CD4-positive, alpha-beta T cell (primary cell): ENCODE results near the gene DNAAF5. TPM values are rescaled to one million over a fixed set of nuclear protein-coding genes. Genes with fewer than 3 reads are reported as not detected.

ENCODE experiments used
- ATAC-seq: fragments of 200-7000 bp; cut with Tn5 transposase; one replicate; pipeline ENCODE4 v1.10.0; 2022; ENCODE audit warnings: mild to moderate bottlenecking; ENCODE audit not compliant: poor library complexity
- CTCF ChIA-PET: fragments of 350-600 bp; sonication (Branson Sonifier 250); formaldehyde crosslinking; loops from one replicate; lab custom pipeline; 2021; ENCODE audit warnings: antibody characterized with exemption, inconsistent platforms; lab: Charles Lee
- POLR2A ChIA-PET: fragments of 350-600 bp; sonication (Branson Sonifier 250); formaldehyde crosslinking; loops from one replicate; lab custom pipeline; 2021; ENCODE audit warnings: antibody characterized with exemption, inconsistent platforms; lab: Charles Lee
- DNase-seq, 14 experiments: peaks; one replicate each; pipeline ENCODE4 v3.0.0-alpha.2; 2013 to 2020; ENCODE audit warnings: mixed read lengths in 2 of 14
- H3K27ac ChIP-seq, 2 donors: one replicate each; pipeline versions ENCODE4 v1.5.1 to v1.7.0; 2013; ENCODE audit warnings: low read length in 2 of 2, low read depth in 1 of 2, mild to moderate bottlenecking in 1 of 2
- H3K27me3 ChIP-seq, 2 experiments: 1 replicate in 1 of 2; 2 replicates in 1 of 2; pipeline versions ENCODE4 v1.6.1 to v1.7.0; 2013; ENCODE audit warnings: low read length in 2 of 2, control low read depth in 1 of 2, mild to moderate bottlenecking in 1 of 2, moderate library complexity in 1 of 2; ENCODE audit not compliant: insufficient read depth in 2 of 2, control insufficient read depth in 1 of 2
- H3K36me3 ChIP-seq: one replicate; pipeline ENCODE4 v1.6.1; 2013; ENCODE audit warnings: low read length, control low read depth; ENCODE audit not compliant: insufficient read depth
- H3K4me1 ChIP-seq: one replicate; pipeline ENCODE4 v1.6.1; 2013; ENCODE audit warnings: low read length, control low read depth; ENCODE audit not compliant: insufficient read depth
- H3K4me3 ChIP-seq: one replicate; pipeline ENCODE4 v1.5.1; 2013; ENCODE audit warnings: mild to moderate bottlenecking, low read length, moderate library complexity
- H3K9me3 ChIP-seq, 2 experiments: 1 replicate in 1 of 2; 2 replicates in 1 of 2; pipeline versions ENCODE4 v1.6.1 to v1.7.0; 2013; ENCODE audit warnings: low read length in 2 of 2, mild to moderate bottlenecking in 2 of 2, control low read depth in 1 of 2, moderate library complexity in 1 of 2; ENCODE audit not compliant: control insufficient read depth in 1 of 2, insufficient read depth in 1 of 2
- H3K27ac Mint-ChIP-seq: one replicate; pipeline ENCODE4 v1.8.0; 2020; ENCODE audit warnings: mixed read lengths
- H3K27me3 Mint-ChIP-seq: one replicate; pipeline ENCODE4 v1.8.0; 2021; ENCODE audit warnings: mixed read lengths
- H3K36me3 Mint-ChIP-seq: one replicate; pipeline ENCODE4 v1.8.0; 2021; ENCODE audit warnings: low read depth, mixed read lengths
- H3K4me1 Mint-ChIP-seq: one replicate; pipeline ENCODE4 v1.8.0; 2021; ENCODE audit warnings: low read depth, mixed read lengths
- H3K4me3 Mint-ChIP-seq: one replicate; pipeline ENCODE4 v1.8.0; 2020; ENCODE audit warnings: mild to moderate bottlenecking, mixed read lengths
- H3K9me3 Mint-ChIP-seq: one replicate; pipeline ENCODE4 v1.8.0; 2020; ENCODE audit warnings: mixed read lengths
- CTCF ChIP-seq: fragments of 200-600 bp; IDR thresholded peaks from one replicate; pipeline ENCODE4 v1.8.0; 2022; ENCODE audit warnings: antibody characterized with exemption, mild to moderate bottlenecking
- intact Hi-C, 2 experiments: fragments of 100-400 bp; cut with DNase I in 1 of 2; cut with micrococcal nuclease in 1 of 2; formaldehyde crosslinking; loops; one replicate each; pipeline versions ENCODE4 v1.15.1 to v1.9.0; 2023 to 2025; cut with DNase I, micrococcal nuclease
- polyA plus RNA-seq, 2 donors: library from polyadenylated mRNA; unstranded; fragments of 120-200 nt; gene quantifications; one replicate each; pipeline ENCODE4 v1.2.1, GENCODE V29; 2013
- total RNA-seq, 174 experiments: library from RNA in 2 of 174; stranded (reverse) in 2 of 174; gene quantifications; one replicate each; pipeline ENCODE4 v1.2.3 and lab custom pipeline; 2021 to 2026

DNAAF5 gene
- total RNA-seq = 1 to 10 TPM; 4.8 to 6.1 TPM
- polyA plus RNA-seq (2013, experiment 1 of 2) = 10.0 TPM
- polyA plus RNA-seq (2013, experiment 2 of 2) = 12.8 TPM
- 7.3 to 82.4 (median 18.4) reads per million in 172 experiments for total RNA-seq (lab: John Stamatoyannopoulos, UW)

GRCh38 chr7:726084-726853 is at the start of gene DNAAF5:
DNAAF5 (plus strand) TSS chr7:726699; CDS start chr7:726721, 22 bp downstream.
- POLR2A ChIA-PET = interaction anchor here (0.9 to 1.6 kb wide), 3 partner anchors 13 to 249 kb away, joined by 3 to 4 read pairs (median 3); partner anchors contain the start of gene COX19
- Histone ChIP-seq H3K27ac (peak within 1 kb of the TSS; percentile 62 to 64), H3K9me3 (peaks cover 0 to 11% of the 10 kb centered on the region in 2 experiments), H3K4me1 (peaks cover 21% of the 10 kb centered on the region), H3K4me3 (peak within 1 kb of the TSS; percentile 73), H3K27me3 (no peaks in the 10 kb centered on the region), H3K36me3 (peaks cover 16% of the 10 kb centered on the region)
- CTCF ChIA-PET = no interaction called here
- H3K27ac Mint-ChIP-seq = peak within 1 kb of the TSS; percentile 36
- TF ChIP-seq CTCF = no peak
- intact Hi-C loops = loop anchor here (1.0 to 5.0 kb wide), 3 partner anchors 142 to 151 kb away; partner anchors contain the start of gene GET4 (in 1 of the 2)
- H3K36me3 Mint-ChIP-seq = peaks cover 41% of the 10 kb centered on the region
- ATAC-seq = peak; percentile 89
- peaks cover 26% of the 10 kb centered on the region for H3K4me1 Mint-ChIP-seq
- H3K9me3 Mint-ChIP-seq = peaks cover 3% of the 10 kb centered on the region
- DNase-seq = peak; percentile 74 to 92 (median 82)
- no peaks in the 10 kb centered on the region for H3K27me3 Mint-ChIP-seq
- peak within 1 kb of the TSS; percentile 86 for H3K4me3 Mint-ChIP-seq

GRCh38 chr7:676972-677385 is 49.5 kb upstream of the DNAAF5 start:
- no peaks in the 10 kb centered on the region for H3K4me1 ChIP-seq
- Mint-ChIP-seq H3K36me3 (peaks cover 59% of the 10 kb centered on the region), H3K4me3 (no peak overlapping the region), H3K27me3 (no peaks in the 10 kb centered on the region), H3K27ac (no peak overlapping the region), H3K9me3 (no peaks in the 10 kb centered on the region), H3K4me1 (no peaks in the 10 kb centered on the region)
- CTCF ChIA-PET = no interaction called here
- intact Hi-C loops = no loop called here
- peaks cover 0 to 18% of the 10 kb centered on the region in 2 experiments for H3K9me3 ChIP-seq
- no peak overlapping the region for H3K4me3 ChIP-seq
- POLR2A ChIA-PET = no interaction called here
- no peak overlapping the region for H3K27ac ChIP-seq
- no peak for DNase-seq
- no peaks in the 10 kb centered on the region for H3K27me3 ChIP-seq
- H3K36me3 ChIP-seq = peaks cover 10% of the 10 kb centered on the region
- TF ChIP-seq CTCF = no peak
- ATAC-seq = no peak

GRCh38 chr7:680411-681127 is 45.9 kb upstream of the DNAAF5 start:
- POLR2A ChIA-PET = no interaction called here
- Mint-ChIP-seq H3K4me3 (no peak overlapping the region), H3K9me3 (no peaks in the 10 kb centered on the region)

More at GRCh38 chr7:680411-681127, 45.9 kb upstream of the DNAAF5 start:
- DNase-seq (peak in 1 of 14 experiments; percentile 17), ATAC-seq (no peak)
- Mint-ChIP-seq H3K4me1 (no peaks in the 10 kb centered on the region), H3K36me3 (peaks cover 52% of the 10 kb centered on the region), H3K27ac (no peak overlapping the region), H3K27me3 (no peaks in the 10 kb centered on the region)
- H3K4me3 ChIP-seq = no peak overlapping the region
- no peaks in the 10 kb centered on the region for H3K4me1 ChIP-seq
- H3K36me3 ChIP-seq = peaks cover 10% of the 10 kb centered on the region
- H3K9me3 ChIP-seq = peaks cover 0 to 32% of the 10 kb centered on the region in 2 experiments
- H3K27me3 ChIP-seq = no peaks in the 10 kb centered on the region
- no peak overlapping the region for H3K27ac ChIP-seq
- CTCF ChIA-PET = no interaction called here
- intact Hi-C loops = no loop called here
- no peak for TF ChIP-seq CTCF
